Hindlimb muscle (tissue), 1 donor: ENCODE data around the gene IGSF21. TPM values are rescaled to one million over a fixed set of nuclear protein-coding genes. Genes with fewer than 3 reads are reported as not detected.

ENCODE experiments used
- DNase-seq: peaks from one replicate; pipeline ENCODE4 v3.0.0-alpha.2; 2013
- polyA plus RNA-seq: library from polyadenylated mRNA; unstranded; fragments of 120-200 nt; gene quantifications from one replicate; pipeline ENCODE4 v1.2.1, GENCODE V29; 2013; ENCODE audit not compliant: insufficient read length

Gene IGSF21
- polyA plus RNA-seq, 1 donor, result 0.48 TPM

DNA sequence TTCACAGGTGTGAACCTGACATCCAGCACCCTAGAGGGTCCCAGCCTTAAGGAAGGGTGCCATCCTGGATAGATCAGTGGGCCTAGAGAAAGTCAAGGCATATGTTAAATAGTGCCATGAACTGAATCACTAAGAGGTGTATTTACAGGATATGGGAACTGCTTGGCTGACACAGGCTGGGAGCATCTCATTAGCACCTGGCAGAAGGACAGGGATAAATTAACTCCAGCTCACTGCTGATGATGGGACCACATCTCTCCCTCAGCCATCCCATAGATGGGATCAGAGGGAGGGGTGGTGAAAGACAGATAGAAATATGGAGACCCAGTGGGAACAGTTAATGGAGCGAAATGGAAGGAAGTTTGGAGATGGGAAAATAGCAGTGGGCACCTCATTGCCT lies 122.0 kb downstream of the IGSF21 start:
- DNase-seq, result no peak

- DNase-seq, result no peak
Observed at GRCh38 chr1:18230321-18230720, 122.7 kb downstream of the IGSF21 start.

GRCh38 chr1:18230840-18231239 lies 123.2 kb downstream of the IGSF21 start:
- DNase-seq, result no peak

DNA sequence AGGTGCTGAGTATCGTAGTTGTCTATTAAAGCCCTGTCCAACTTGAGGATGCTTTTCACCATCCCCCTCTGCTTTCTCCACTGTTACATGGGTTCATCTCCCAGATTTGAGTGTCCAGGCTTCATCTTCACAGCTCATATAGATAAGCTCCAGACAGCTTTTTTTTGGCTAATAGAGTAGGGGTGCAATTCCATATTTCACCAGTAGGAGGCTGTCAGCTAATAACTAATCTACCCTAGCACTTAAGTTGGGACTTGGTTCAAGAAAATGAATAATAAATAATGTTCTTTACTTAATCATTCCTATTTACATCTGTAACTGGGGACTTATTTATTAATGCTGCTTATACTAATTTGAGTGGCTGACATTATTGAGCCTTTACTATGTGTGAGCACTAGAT lies 124.5 kb downstream of the IGSF21 start:
- no peak for DNase-seq

GRCh38 chr1:18233176-18233864 lies 125.7 kb downstream of the IGSF21 start:
- DNase-seq, result no peak

DNA sequence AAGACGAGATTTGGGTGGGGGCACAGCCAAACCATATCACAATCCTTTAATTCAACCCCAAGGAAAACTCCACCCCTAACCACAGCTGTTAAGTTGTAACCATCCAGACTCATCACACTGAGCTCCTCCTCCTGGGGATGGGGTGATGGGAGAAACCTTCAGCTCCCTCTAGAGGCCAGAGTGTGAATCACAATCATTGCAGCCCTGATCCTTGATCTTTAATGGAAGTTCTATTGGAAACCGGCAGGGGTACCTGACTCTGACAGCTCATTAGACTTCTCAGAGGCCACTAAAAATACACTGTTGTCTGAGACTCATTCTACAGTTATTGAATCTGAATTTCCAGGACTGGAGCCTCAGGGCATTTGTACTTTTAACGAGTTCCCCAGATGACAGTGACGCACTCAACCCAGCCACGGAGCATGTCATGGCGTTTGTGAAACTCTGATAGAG lies 127.2 kb downstream of the IGSF21 start:
- no peak for DNase-seq

GRCh38 chr1:18237371-18237770 lies 129.8 kb downstream of the IGSF21 start:
- DNase-seq, result no peak

GRCh38 chr1:18238190-18238589 lies 130.6 kb downstream of the IGSF21 start:
- DNase-seq, result no peak

- DNase-seq, result no peak
Observed at GRCh38 chr1:18239671-18240070, 132.1 kb downstream of the IGSF21 start.

DNA sequence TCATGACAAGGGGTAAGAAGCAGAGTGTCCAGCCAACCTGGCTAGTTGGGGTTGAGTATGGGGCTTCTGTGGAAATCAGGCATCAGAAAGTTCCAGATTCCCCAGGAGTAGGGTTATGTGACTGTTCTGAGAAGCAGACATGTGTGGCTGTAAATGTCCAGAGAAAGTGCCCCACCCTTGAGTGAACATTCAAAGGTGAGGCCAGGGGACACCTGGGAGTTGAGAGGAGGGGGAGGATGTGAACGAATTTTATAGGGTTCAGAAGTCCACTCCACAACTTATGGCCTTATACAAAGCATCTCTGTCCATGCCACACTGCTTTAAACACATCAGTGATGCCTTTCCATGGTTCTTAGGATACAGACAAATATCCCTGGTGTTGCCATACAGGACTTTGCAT lies 133.3 kb downstream of the IGSF21 start:
- DNase-seq, result no peak

DNA sequence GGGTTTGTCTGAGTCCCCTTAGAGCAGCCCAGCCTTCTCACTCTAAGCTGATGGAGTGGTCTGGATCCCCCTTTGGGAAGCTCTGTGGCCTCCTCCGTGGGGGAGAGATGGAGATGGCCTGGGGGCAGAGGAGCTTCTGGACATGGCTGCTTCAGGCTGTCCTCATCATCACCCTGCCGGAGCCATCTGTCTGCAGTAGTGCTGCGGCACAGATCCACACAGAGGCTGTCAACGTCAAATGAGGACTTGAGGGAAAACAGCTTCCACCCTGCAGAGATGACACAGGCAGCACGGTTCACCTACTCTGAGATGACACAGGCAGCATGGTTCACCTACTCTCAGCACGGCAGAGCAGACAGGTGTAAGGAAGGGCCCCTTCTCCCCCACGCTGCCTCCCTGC lies 134.3 kb downstream of the IGSF21 start:
- no peak for DNase-seq

GRCh38 chr1:18243503-18244175 lies 136.0 kb downstream of the IGSF21 start:
- no peak for DNase-seq

DNA sequence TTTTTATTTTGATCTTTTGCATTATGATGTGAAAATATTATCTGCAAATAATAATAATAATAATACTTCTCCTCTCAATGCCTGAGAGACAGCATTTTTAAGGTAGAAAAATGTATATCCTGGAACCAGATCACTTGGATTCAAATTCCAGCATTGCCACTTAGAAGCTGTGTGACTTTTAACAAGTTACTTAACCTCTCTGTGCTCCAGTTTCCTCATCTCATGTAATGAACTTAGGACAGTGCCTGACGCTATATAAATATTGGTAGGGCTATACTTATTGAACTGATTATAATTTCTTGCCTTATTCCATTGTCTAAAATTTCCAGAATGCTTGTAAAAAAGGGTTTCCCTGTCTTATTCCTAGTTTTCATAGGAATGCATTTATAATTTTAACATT lies 137.2 kb downstream of the IGSF21 start:
- no peak for DNase-seq

GRCh38 chr1:18245647-18246046 lies 138.0 kb downstream of the IGSF21 start:
- no peak for DNase-seq

- DNase-seq, result no peak
Observed at GRCh38 chr1:18246543-18246942, 138.9 kb downstream of the IGSF21 start.

GRCh38 chr1:18247151-18247550 lies 139.6 kb downstream of the IGSF21 start:
- DNase-seq, result no peak

DNA sequence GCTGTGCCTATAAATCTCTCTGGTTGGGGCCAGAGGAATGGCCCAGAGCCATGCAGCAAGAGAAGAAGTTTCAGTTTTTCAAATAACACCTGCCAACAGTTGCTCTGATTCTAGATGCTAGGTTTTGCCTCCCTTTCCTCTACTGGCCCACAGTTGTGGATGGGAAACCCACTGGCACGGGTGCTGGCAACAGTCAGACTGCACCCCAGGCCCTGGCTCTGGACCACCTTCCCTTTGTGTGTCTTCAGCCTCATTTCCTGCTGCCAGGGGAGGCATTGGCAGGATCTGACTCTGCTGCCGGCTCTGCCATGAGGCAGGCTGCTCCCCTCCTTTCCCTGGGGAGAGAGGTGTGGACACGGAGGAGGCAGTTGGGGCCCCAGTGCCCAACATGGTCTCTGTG lies 142.0 kb downstream of the IGSF21 start:
- DNase-seq, result no peak

- DNase-seq, result no peak
Observed at GRCh38 chr1:18253093-18253492, 145.5 kb downstream of the IGSF21 start.

DNA sequence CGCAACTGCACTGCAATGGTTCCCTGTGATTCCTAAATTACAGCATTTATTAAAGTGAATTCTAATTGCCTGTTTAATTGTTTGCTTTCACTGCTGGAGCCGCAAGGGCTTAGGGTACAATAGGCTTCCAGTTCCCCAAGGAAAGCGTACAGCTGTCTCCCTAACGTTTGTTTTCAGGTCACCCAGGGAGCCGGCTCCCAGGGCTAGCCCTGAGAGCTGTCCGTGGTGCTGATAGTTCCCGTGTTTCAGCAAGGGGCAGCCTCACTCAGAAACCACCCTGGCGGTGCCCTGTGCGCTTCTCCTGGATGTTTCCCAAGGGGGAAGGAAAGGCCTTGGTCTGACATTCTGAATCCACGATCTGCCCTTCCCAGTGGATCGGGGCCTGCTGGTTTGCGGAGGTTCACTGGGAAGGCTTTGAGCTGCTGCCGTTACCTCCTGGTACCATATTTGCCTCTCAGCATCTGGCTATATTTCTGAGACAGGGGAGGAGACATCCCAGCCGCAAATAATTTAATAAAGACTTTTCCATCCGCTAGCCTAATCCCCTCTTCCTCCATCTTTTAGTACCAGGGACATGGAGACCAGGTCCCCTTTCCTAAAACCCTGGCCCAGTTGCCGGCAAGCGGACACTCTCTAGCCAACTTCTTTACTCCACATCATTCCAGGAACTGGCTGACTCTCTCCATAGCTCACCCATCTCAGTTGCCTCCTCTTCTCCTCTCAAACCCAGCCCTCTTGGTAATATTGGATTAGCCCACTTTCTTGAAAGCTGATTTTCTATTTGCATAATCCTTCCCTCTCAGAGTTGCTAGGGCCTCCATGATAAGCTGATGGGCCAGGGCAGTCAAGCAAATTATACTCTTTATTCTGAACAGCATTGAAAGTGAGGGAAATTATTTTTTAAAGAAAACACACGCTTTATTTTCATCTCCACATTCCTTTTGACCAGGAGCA lies 149.0 kb downstream of the IGSF21 start:
- DNase-seq, result peak; percentile 58

GRCh38 chr1:18257778-18258177 lies 150.2 kb downstream of the IGSF21 start:
- no peak for DNase-seq

DNA sequence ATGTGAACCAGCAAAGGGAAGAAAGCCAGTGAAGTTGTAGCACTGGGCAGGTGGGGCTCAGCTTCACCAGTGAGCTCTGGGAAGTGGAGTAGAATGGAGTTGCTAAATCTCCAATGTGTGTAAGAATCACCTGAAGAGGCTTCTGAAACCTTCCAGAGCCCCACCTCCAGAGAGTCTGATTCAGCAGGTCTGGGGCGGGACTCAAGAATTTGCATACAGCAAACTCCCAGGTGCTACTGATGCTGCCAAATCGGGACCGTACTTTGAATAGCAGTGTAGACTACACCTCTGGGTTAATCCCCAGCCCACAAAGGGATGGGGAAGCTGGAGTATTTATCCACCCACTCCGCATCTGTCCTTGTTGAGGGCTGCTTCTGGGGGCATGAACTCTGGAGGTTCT lies 154.3 kb downstream of the IGSF21 start:
- DNase-seq, result no peak

DNA sequence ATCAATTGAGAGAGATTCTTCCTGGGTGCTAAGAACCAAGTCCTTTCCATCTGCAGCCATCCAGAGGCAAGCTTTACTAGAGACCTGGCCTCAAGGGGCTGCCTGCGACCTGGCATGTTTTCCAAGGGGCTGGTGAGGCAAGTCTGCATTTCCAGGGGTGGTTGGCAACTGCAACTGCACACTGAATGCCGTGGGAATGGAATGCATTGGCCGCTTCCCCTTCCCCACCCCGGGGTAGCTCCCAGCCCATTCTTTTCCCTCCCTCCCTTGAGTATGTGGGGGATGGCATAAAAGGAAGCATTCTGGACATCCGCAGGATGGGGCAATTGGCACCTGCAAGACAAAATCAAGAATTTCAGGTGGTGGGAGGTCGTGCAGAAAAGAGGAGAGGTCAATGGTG lies 155.1 kb downstream of the IGSF21 start:
- no peak for DNase-seq

DNA sequence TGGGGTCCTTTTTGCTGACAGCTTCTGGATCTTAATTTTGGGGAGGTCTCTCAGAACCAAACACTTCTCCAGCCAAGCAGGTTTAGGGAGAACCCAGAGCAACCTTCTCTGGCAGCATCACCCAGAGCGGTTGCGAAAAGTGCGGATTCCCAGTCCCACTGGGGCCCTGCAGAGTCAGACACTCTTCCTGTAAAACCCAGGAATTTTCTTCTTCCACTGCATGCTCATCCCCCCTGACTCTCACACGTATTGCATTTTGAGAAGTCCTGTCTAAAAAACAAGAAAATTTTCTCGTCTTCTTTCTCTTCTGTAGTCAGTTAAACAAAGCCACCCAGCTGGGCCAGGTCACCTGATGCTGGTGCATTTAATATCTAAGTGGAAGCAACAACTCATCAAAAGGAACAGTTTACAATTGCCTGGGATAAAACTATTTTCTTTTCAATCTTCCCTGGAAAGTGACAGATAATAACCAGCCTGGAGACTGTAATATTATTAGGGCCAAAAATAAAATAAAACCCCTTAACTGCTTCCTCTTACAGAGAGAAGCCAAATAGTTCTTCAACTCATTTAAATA lies 156.0 kb downstream of the IGSF21 start:
- DNase-seq, result no peak
